ENCODE results near the gene ATP6V0E2.

The ATP6V0E2 gene

DNA sequence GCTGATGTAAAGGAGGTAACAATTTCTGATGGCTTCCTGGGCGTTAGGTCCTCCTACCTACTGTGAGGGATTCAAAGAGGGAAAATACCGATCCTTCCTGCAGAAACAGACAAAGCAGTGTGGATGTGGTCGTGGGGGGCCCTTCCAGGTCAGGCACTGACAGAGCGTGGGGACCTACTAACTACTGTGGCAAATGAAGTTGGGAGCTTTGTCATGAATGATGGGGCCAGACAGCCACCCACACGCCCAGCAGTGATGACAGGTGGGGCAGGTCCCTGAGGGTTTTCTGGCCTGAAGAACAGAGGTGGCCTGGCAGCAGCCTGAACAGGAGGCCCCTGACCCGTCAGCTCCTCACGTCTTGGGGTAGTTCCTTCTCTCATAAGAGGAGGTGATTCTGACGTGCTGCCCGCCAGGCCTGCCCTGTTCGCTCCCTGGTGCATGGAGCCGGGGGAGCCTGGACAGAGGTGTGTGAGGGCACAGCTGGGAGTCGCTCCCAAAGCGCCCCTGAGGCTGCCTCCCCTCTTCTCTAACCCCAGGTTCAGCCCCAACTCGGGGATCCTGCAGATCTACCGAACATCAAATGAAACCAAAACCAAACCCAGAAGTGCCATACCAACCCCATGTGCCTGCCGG is 4.2 kb downstream of the ATP6V0E2 start:
- no peak overlapping the region for H3K4me3 ChIP-seq (replicated peaks; ENCODE audit: insufficient read depth, low read length)
- H3K27ac ChIP-seq (replicated peaks), result no peak overlapping the region
- no peak for DNase-seq (ENCODE audit: low read depth in 1 of 2, low spot score in 1 of 2)
- peaks cover 10% of the 10 kb centered on the region for H3K27me3 ChIP-seq (ENCODE audit: insufficient read depth, poor library complexity, severe bottlenecking)
- TF ChIP-seq SPI1 (IDR thresholded peaks at IDR 0.05; ENCODE audit: borderline replicate concordance, low read depth) (no peak), GABPA (IDR thresholded peaks at IDR 0.05; ENCODE audit: low read depth) (no peak), POLR2AphosphoS5 (IDR thresholded peaks at IDR 0.05; ENCODE audit: low read depth) (no peak)
- TF ChIP-seq, protein P1, sequence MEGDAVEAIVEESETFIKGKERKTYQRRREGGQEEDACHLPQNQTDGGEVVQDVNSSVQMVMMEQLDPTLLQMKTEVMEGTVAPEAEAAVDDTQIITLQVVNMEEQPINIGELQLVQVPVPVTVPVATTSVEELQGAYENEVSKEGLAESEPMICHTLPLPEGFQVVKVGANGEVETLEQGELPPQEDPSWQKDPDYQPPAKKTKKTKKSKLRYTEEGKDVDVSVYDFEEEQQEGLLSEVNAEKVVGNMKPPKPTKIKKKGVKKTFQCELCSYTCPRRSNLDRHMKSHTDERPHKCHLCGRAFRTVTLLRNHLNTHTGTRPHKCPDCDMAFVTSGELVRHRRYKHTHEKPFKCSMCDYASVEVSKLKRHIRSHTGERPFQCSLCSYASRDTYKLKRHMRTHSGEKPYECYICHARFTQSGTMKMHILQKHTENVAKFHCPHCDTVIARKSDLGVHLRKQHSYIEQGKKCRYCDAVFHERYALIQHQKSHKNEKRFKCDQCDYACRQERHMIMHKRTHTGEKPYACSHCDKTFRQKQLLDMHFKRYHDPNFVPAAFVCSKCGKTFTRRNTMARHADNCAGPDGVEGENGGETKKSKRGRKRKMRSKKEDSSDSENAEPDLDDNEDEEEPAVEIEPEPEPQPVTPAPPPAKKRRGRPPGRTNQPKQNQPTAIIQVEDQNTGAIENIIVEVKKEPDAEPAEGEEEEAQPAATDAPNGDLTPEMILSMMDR (IDR thresholded peaks at IDR 0.05; ENCODE audit: insufficient read depth, low read length), result no peak
- TF ChIP-seq, protein P2, sequence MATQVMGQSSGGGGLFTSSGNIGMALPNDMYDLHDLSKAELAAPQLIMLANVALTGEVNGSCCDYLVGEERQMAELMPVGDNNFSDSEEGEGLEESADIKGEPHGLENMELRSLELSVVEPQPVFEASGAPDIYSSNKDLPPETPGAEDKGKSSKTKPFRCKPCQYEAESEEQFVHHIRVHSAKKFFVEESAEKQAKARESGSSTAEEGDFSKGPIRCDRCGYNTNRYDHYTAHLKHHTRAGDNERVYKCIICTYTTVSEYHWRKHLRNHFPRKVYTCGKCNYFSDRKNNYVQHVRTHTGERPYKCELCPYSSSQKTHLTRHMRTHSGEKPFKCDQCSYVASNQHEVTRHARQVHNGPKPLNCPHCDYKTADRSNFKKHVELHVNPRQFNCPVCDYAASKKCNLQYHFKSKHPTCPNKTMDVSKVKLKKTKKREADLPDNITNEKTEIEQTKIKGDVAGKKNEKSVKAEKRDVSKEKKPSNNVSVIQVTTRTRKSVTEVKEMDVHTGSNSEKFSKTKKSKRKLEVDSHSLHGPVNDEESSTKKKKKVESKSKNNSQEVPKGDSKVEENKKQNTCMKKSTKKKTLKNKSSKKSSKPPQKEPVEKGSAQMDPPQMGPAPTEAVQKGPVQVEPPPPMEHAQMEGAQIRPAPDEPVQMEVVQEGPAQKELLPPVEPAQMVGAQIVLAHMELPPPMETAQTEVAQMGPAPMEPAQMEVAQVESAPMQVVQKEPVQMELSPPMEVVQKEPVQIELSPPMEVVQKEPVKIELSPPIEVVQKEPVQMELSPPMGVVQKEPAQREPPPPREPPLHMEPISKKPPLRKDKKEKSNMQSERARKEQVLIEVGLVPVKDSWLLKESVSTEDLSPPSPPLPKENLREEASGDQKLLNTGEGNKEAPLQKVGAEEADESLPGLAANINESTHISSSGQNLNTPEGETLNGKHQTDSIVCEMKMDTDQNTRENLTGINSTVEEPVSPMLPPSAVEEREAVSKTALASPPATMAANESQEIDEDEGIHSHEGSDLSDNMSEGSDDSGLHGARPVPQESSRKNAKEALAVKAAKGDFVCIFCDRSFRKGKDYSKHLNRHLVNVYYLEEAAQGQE (IDR thresholded peaks at IDR 0.05; ENCODE audit: insufficient replicate concordance, low read depth), result no peak

DNA sequence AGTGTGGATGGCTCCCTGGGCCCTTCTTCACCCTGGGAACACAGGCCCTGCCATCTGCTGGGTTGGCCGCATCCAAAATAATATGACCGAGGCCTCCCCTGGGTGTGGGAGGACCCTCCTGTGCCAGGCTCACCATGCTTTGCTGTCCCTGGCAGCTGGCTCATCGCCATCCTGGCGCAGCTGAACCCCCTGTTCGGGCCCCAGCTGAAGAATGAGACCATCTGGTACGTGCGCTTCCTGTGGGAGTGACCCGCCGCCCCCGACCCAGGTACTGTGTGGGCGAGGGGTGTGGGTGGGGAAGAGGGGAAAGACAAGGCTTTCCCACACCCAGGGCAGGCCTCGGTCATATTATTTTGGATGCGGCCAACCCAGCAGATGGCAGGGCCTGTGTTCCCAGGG is 4.8 kb downstream of the ATP6V0E2 start:
- TF ChIP-seq, protein P1 (IDR thresholded peaks at IDR 0.05; ENCODE audit: insufficient read depth, low read length), result no peak
- TF ChIP-seq POLR2AphosphoS5 (IDR thresholded peaks at IDR 0.05; ENCODE audit: low read depth) (no peak), GABPA (IDR thresholded peaks at IDR 0.05; ENCODE audit: low read depth) (no peak), SPI1 (IDR thresholded peaks at IDR 0.05; ENCODE audit: borderline replicate concordance, low read depth) (no peak)
- TF ChIP-seq, protein P2 (IDR thresholded peaks at IDR 0.05; ENCODE audit: insufficient replicate concordance, low read depth), result no peak
- Histone ChIP-seq H3K27me3 (ENCODE audit: insufficient read depth, poor library complexity, severe bottlenecking) (peaks cover 7% of the 10 kb centered on the region), H3K27ac (replicated peaks) (no peak overlapping the region), H3K4me3 (replicated peaks; ENCODE audit: insufficient read depth, low read length) (no peak overlapping the region)
- DNase-seq (ENCODE audit: low read depth in 1 of 2, low spot score in 1 of 2), result no peak

DNA sequence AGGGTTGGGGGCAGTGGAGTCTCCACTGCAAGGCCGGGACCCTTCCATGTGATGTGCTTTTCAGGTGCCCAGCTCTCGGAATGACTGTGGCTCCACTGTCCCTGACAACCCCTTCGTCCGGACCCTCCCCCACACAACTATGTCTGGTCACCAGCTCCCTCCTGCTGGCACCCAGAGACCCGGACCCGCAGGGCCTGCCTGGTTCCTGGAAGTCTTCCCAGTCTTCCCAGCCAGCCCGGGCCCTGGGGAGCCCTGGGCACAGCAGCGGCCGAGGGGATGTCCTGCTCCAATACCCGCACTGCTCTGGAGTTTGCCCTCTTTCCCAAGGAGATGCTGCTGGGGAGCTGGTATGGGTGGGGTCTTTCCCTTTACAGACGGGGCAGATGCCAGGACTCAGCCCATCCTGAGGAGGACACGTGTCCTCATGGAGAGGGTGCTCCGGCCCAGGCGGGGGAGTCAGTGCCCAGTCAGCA is 5.5 kb downstream of the ATP6V0E2 start:
- DNase-seq (ENCODE audit: low read depth in 1 of 2, low spot score in 1 of 2), result no peak
- Histone ChIP-seq H3K27ac (replicated peaks) (no peak overlapping the region), H3K27me3 (ENCODE audit: insufficient read depth, poor library complexity, severe bottlenecking) (no peaks in the 10 kb centered on the region), H3K4me3 (replicated peaks; ENCODE audit: insufficient read depth, low read length) (no peak overlapping the region)
- TF ChIP-seq POLR2AphosphoS5 (IDR thresholded peaks at IDR 0.05; ENCODE audit: low read depth) (no peak), SPI1 (IDR thresholded peaks at IDR 0.05; ENCODE audit: borderline replicate concordance, low read depth) (no peak)
- TF ChIP-seq, protein P2 (IDR thresholded peaks at IDR 0.05; ENCODE audit: insufficient replicate concordance, low read depth), result no peak

Data from HL-60 (cell line).